Choroid plexus epithelial cell (primary cell): Measurements from ENCODE around the gene STH.

Source experiments
- DNase-seq: peaks from one replicate; pipeline ENCODE4 v3.0.0-alpha.2; 2010; ENCODE audit warnings: low read depth
- H3K4me3 ChIP-seq: 2 replicates; pipeline ENCODE4 v1.5.1; 2011; ENCODE audit warnings: low read depth, mild to moderate bottlenecking, control low read depth, low read length, moderate library complexity
- TF ChIP-seq, protein P1 (sequence below): conservative IDR thresholded peaks from 2 replicates; pipeline ENCODE4 v1.5.1; 2011; ENCODE audit warnings: low read depth, mild to moderate bottlenecking, control low read depth, inconsistent platforms, low read length, moderate library complexity

The STH gene

DNA sequence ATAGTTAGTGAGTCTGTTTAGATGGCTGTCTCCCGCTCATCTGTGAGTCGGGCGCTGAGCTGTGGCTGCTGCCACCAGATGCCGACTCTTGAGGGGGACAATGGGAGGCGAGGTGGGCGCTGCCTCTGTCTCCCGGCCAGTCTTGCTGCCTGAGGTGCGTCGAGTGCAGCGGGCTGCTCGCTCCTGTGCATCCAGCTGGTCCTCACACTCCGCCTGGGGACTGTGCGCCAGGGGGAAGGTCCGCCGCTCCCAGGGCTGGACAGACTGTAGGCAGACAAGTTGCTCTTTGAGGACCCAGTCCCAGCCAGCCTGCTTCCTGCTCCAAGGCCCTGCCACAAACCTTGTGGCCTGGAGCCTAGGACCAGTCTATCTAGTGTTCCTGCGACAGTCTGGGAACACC lies 32.4 kb downstream of the STH start:
- TF ChIP-seq, protein P1, sequence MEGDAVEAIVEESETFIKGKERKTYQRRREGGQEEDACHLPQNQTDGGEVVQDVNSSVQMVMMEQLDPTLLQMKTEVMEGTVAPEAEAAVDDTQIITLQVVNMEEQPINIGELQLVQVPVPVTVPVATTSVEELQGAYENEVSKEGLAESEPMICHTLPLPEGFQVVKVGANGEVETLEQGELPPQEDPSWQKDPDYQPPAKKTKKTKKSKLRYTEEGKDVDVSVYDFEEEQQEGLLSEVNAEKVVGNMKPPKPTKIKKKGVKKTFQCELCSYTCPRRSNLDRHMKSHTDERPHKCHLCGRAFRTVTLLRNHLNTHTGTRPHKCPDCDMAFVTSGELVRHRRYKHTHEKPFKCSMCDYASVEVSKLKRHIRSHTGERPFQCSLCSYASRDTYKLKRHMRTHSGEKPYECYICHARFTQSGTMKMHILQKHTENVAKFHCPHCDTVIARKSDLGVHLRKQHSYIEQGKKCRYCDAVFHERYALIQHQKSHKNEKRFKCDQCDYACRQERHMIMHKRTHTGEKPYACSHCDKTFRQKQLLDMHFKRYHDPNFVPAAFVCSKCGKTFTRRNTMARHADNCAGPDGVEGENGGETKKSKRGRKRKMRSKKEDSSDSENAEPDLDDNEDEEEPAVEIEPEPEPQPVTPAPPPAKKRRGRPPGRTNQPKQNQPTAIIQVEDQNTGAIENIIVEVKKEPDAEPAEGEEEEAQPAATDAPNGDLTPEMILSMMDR: no peak
- no peak overlapping the region for H3K4me3 ChIP-seq
- no peak for DNase-seq

DNA sequence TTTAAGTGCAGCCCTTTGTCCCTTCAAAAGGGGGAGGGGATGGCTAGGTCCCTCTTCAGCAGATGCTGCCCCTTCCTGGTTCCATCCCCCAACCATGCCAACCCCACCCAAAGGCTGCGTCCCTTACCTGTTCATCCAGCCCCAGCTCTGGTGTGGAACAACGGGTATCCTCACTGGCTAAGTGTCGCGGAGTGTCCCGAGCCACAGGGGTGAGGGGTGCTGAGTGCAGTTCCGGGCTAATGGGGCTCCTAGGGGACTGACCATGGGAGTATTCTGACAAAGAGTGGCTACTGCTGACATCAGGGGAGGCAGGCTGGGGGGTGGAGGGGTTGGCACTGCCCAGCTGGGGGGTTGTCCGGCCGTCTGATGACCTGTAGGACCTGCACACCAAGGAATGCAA lies 32.9 kb downstream of the STH start:
- DNase-seq: no peak
- TF ChIP-seq, protein P1: no peak
- no peak overlapping the region for H3K4me3 ChIP-seq

DNA sequence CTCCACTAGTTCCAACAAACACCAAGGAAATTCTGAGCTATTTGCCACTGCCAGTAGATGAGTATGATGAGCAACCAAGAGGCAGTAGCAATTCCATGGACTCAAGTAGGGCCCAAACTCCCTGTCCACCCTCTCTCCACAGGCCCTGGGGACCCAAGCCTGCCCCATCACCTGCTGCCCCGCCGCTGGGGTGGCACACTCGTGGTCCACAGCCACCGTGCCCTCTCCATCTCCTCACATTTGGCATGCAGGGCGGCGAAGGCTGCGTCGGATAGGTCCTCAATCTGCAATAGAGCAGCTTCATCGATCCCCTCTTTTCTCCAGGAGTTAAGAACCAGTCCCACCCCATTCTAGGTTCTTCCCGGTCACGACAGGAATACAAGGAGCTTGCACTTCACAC lies 33.9 kb downstream of the STH start:
- TF ChIP-seq, protein P1: no peak
- no peak for DNase-seq
- no peak overlapping the region for H3K4me3 ChIP-seq

DNA sequence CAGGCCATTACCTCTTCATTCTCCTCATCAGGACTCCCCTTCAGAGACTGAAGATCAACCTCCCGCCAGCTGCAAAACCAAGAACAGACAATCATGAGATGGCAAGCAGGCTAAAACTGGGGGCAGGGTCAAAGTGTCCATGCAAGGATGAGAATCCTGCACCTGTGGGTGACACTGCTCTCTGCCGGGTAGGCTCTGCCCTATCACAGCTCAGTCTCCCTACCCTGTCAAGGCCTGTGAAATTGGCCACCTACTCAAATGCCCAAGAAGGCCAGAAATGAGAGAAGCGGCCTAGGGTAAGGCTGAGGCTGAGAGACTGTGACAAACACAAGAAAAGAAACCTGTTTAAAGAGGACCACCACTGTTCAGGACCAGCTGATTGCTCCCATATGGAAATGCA lies 34.3 kb downstream of the STH start:
- TF ChIP-seq, protein P1: no peak
- DNase-seq: no peak
- H3K4me3 ChIP-seq: no peak overlapping the region

DNA sequence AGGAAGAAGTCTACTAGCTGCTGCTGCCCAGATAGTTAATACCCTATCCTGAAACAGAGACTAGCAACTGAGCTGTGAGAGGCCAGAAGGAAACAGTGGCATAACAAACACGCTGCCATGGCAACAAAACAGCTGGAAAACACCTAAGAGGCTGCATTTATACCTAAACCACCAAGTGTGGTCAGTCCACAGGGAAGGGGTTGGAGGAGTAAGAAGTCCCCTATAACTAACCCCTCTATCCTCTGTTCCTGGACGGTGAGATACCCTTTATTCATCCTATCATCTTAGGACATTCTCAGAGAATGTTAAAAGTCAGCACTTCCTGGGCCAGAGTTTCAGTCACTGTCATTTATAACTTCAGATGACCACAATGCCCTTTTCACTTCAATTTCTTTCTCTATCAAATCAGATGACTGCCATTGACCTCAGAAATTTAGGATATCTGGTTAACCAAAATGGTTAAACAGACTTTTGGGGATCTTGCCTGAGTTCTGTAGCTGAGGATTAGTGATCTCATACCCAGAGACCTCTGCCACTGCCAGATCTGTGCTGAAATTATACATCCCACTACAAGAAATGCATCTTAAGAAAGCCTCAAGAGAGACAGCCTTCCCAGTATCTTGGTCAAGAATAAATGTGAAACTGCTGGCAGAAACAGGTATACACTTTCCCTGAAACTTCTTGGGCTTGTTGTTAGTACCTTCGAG lies 36.2 kb downstream of the STH start:
- TF ChIP-seq, protein P1: no peak
- DNase-seq: peak; percentile 38
- no peak overlapping the region for H3K4me3 ChIP-seq

DNA sequence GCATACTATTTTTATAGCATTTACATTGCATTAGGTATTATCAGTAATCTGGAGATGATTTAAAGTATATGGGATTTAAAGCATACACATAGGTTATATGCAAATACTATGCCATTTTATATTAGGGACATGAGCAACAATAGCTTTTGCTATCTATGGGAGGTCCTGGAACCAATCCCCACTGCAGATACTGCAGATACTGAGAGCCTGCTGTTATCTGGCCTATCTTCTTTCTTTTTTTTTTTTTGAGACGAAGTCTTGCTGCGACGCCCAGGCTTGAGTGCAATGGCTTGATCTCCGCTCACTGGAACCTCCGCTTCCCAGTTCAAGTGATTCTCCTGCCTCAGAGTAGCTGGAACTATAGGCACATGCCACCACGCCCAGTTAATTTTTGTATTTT lies 37.4 kb downstream of the STH start:
- no peak for DNase-seq
- H3K4me3 ChIP-seq: no peak overlapping the region
- TF ChIP-seq, protein P1: no peak

DNA sequence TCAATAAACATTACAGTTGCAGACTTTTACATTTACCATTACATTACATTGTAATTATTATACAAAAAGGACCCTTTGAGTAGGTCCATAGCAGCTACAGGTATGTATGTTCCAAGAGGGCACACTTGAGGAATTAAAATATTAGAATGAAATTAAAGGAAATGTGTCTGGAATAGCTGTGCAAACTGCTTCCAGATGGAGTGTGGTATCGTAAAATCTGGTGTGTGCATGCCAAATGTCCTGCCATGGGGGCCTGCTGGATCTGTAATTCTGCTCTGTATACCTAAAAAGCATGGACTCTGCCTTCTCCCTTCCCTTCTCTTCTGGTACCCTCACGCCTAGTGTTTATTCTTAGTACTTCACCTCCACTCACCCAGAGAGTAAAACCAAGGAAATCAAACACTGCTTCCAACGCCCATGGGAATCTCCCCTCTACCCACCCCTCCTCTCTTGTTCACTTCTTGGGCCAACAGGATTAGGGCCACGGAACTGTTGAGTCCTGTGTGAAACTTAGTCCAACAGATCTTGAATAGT lies 38.7 kb downstream of the STH start:
- TF ChIP-seq, protein P1: no peak
- no peak overlapping the region for H3K4me3 ChIP-seq
- no peak for DNase-seq
